Measurements from ENCODE around the gene CTBP2.

DNA sequence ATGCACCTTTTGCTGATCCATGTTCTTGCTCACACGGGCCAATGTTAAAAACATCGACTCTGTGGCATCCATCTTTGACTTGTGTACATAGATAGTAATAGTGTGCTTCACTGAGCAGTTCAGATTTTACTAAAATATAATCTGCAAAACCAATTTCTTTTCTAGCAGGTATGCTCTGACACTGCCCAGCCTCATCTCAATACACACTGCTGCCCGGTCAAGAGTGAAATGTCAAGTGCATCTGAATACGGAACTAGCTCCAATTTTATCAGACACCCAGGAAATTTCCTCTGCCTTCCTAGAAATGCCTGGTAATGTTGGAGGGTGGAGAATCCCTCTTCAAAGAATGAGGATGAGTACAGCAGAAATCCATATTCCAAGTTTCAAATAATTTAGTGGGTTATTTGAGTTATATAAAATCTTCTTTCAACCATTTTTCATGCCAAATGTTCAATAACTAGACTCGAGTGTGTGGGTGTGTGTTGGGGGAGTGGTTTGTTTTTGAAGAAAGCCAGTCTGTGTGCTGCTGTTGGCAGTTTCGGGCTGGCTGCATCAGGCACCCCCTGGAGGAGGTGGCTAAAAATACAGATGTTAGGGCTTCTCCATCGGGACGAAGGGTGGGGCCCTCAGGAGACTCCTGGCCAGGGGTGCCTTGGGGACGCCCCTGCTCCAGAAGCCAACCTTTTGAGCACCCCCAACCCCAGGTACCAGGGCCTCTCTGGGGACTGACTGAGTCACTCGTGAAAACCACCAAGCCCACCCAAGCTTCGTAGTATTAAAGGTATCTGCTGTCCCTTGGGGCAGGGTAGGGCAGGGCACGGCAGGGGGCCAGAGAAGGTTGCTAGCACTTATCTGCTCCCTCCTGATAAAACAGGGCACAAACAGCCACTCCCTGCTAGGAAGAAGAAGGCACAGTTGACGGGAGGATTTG, 15.4 kb downstream of the CTBP2 start:
- TF ChIP-seq CTCF (IDR thresholded peaks at IDR 0.05; ENCODE audit: insufficient read depth, low read length, poor library complexity, severe bottlenecking) (no peak), EZH2phosphoT487 (conservative IDR thresholded peaks at IDR 0.05; ENCODE audit: low read length) (no peak)
